VCaP (cell line): Measurements from ENCODE around the gene CPA2.

ENCODE experiments used
- H3K27ac ChIP-seq: fragments of 450-650 bp; 2 replicates; pipeline ENCODE4 v1.5.1; 2017
- CTCF ChIP-seq: fragments of 450-650 bp; conservative IDR thresholded peaks from 2 replicates; pipeline ENCODE4 v1.5.1; 2017; ENCODE audit warnings: mild to moderate bottlenecking, moderate library complexity

CPA2 gene

DNA sequence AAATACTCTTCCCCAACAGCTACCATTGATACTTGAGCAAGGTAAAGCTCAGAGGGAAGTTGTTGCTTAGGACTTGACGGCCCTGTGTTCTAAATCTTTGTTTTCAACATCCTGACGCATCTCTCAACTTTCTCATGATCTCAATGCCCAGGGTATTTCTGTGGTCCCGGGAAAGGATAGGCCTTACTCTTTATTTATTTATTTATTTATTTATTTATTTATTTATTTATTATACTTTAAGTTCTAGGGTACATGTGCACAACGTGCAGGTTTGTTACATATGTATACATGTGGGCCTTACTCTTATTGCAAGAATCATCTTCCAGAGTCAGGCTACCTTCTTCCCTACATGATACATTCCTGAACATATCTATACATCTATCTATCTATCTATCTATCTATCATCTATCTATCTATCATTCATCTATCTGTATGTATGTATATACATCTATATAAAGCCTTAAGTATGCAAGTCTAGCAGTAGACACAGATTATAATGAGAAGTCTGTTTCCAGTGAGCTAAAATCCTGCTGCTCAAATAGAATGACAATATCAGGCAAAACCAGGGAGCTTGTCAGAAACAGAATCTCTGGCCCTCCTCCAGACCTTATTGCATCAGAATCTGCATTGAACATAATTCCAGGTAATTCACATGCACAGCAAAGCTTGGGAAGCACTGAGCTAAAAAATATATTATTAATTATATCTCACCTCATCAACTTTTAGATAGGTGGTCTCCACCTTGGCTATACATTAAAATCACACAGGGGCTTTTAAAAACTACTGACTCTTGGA lies 65.8 kb downstream of the CPA2 start:
- TF ChIP-seq CTCF = no peak

DNA sequence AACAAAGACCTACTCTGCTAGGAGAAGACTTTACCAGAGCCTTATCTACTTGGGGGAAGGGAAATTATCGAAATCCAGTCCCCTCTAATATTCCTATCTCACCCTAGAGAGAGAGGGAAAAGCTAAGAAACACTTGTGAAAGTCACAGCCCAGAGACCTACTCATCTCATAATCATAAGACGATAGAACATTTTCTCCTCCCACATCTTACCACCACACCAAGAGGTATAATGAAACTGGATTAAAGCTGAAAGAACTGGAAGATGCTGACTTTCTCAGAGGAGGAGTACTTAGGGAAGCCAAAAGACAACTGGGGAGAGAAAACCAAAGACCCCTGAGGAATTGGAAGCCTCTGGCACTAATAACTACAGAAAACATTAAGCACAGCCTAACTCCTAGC lies 67.2 kb downstream of the CPA2 start:
- no peak for TF ChIP-seq CTCF
- no peak overlapping the region for H3K27ac ChIP-seq

More for the DNA sequence above, 65.8 kb downstream of the CPA2 start:
- H3K27ac ChIP-seq = no peak overlapping the region

- no peak overlapping the region for H3K27ac ChIP-seq
- TF ChIP-seq CTCF = no peak
These were observed 67.6 kb downstream of the CPA2 start for GRCh38 chr7:130334274-130334673.

DNA sequence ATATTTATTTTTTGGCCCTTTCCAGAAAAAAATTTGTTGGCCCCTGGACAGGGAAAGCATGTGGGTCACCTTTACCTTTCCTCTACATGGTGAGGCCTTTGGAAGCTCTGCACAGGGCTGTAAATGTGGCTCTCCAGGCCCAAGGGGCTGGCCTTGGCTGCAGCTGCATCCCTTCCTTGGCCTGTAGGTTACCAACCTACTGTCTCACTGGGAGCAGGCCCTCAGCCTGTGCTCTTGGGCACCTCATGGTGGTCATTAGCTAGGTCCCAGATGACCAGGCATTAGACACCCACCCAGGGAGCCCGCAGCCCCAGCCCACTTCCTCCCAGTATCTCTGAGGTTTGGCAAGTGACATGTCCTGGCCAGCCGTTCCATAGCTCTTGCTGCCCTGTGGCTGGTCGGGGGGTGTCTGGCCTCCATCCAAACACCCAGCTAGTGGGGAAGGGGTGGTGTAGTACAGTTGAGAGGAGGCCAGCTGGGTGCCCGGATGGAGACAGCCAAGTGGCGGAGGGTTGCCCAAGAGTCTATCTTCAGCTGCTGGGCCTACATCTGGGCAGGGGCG lies 70.8 kb downstream of the CPA2 start:
- H3K27ac ChIP-seq = no peak overlapping the region
- TF ChIP-seq CTCF = no peak

DNA sequence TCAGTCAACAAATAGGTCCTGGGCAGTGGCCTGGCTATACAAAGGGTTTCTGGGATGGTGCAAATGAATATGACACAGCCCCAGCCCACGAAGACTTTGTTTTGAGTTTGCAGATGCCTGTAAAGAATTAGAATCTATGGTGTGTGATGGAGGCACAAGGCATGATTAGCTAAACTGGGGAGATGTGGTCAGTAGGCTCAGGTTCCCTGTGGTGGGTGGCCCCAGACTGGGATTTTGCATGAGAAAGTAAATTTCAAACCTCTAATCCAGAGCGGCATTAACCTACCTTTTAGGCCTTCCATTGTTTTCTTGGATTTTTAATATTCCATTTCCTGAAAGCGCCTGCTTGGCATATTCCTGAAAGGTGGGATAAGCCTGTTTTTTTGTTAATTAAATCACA lies 71.6 kb downstream of the CPA2 start:
- TF ChIP-seq CTCF = no peak
- H3K27ac ChIP-seq = no peak overlapping the region
